HG03558 (cell line): ENCODE data around the gene GSG1L.

Experiments used
- ATAC-seq: cut with Tn5 transposase; IDR thresholded peaks from one replicate; pipeline ENCODE4 v1.9.1; 2021; ENCODE audit warnings: moderate number of reproducible peaks; ENCODE audit not compliant: unreplicated experiment; ENCODE audit errors: extremely low read depth

Gene GSG1L

GRCh38 chr16:28067604-28068379, 4.3 kb upstream of the GSG1L start:
- ATAC-seq: no peak

GRCh38 chr16:28064706-28065249, 1.3 kb upstream of the GSG1L start:
- ATAC-seq: no peak

- ATAC-seq: no peak
Measured at GRCh38 chr16:28064150-28064549, 636 bp upstream of the GSG1L start.

DNA sequence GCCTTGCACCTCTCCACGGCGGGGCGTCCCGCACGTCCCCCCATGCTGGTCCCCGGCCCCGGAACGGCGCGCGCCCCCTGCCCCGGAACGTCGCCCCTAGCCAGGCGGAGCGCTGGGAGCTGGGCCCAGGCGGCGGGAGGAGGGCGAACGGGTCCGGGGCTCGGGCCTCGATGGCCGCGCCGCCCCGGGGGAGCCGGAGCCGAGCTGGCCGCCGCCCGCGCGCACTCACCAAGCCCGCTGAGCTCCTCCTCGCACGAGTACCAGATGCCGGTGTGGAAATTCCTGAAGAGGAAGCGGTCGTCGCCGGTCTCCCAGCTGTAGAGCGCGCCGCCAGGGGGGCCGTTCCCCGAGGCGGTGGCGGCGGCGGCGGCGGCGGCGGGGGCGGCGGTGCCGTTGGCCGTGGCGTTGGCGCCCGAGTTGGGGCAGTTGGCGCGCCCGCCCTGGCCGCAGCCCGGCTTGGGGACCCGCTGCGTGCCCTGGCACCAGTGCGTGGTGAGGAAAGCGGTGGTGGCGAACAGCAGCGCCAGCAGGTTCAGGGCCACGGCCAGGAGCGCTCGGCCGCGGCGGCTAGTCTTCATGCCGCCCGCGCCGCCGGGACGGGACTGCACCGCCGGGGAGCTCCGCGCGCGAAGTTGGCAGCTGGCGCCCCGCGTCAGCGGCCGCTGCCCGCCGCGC, 530 bp downstream of the GSG1L start:
- ATAC-seq: no peak

DNA sequence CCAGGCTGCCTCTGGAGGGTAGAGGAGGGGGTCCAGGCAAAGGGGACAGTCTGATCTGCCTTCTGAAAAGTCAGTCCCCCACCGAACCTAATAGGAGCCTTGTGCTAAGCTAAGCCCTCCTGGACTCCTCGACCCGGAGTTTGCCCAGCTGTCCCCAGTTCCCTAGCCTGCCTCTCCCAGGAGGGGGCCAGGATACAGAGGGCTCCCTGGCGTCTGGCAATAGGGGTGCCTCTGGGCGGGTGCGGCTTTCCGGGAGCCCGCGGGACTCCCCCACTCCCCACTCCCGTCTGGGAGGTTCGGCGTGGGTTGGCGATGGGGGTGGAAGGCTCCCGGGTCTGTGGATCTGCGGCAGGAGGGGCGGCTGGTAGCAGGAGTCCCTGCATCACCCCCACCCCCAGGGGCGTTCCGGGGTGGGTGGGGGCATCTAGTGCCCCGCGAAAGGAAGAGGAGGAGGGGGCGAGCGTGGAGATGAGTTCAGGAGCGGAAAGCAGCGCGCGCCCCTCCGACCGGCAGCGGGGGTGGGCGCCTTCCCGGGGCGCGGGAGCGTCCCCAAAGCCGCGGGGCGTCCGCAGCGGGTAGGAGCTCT, 1.2 kb downstream of the GSG1L start:
- no peak for ATAC-seq

GRCh38 chr16:28061352-28062101, 2.0 kb downstream of the GSG1L start:
- ATAC-seq: no peak

DNA sequence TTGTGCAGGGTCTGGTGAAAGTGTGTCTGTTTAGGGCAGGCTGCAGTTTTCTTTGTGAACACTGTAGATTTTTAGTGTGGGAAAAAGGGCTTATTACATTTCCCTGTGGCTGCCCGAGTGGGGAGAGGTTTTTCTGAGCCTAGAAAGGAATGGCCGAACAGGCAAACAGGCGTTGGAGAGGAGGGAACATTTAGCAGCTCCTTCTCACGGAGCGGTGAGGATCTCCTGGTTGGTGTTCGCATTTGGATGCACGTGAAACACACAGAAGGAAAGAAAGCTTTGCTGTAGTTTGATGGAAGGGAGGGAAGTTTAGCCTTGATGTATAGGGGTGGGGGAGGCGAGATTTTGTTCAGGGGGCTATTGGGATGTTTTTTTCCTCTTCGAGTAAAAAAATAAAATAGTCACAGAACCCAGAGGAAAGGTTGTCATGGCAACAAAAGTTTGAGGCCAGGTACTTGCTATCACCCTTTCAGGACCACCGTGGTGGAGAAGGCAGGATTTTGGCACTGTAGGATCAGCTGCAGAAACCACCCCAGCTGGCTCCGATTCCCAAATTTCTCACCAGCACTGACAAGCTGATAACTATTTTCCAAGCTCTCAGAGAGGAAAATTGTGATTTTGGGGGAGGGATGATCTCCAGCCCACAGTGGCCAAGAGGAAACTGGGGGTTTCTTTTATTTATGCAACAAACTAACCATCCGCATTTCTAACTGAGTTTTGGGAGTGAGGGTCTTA, 3.5 kb downstream of the GSG1L start:
- no peak for ATAC-seq

GRCh38 chr16:28058839-28059589, 4.5 kb downstream of the GSG1L start:
- no peak for ATAC-seq

DNA sequence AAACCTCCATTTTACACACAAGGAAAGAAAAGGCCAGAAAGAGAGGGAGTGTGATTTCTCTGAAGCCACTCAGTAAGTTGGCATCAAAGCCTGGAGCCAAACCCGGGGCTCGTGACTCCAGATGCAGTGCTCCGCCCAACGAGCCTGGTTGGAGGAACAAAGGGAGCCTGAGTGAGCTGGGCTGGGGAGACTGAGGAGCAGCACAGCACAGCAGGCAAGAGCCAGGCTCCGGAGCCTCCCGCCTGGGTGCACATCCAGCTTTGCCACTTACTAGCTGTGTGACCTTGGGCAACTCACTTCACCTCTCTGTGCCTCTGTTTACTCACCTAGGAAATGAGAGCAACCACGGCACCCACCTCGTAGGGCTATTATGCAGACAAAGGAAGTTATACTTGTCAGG, 5.6 kb downstream of the GSG1L start:
- no peak for ATAC-seq

DNA sequence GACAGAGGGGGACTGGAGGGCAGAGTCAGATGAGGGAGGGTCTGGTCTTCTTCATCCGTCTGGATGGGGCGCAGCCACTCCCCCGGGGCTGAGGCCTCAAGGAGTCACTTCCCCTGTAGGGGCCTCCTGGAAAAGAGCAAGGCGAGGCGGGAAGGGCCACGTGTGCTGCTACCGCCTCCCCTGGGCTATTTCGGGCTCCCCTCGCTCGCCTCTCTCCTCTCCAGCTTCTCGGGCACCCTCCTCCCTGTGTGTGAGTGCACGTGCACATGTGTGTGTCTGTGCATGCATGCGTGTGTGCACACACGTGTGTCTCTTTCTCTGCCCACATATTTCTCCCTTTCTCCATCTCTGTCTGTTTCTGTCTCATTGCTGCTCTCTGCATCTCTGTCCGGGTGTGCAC, 10.1 kb downstream of the GSG1L start:
- no peak for ATAC-seq

DNA sequence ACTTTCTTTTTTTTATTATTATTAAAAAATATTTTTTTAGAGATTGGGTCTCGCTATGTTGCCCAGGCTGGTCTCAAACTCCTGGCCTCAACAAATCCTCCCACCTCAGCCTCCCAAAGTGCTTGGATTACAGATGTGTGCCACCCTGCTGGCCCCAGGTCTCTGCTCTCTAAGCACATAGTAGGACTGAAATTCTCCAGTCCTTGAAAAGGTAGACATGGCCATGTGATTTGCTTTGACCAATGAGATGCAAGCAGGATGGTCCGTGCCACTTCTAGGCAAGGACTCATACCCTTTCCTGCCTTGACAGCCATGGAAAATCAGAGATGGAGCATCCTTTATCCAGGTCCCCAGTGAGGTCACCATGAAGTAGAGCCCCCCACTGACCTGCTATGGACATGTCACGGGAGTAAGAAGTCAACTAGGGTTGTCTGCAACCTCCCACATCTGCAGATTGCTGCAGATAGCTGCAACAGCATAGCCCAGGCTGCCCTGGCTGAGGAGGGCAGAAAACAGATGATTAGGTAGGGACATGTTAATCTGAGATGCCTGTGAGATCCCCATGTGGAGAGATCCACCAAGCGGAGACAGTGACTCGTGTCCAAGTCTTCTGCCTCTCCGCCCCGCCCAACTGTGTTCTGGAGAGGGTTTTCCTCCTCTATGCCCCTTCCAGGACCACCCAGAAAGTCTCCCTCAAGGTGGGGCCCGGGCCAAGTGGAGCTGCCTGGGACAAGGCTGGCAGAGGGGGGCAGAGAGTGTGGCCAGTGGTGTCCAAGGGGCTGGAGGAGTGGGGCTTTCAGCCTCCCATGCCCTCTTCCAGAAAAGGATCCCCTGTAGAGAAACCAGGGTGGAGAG, 11.0 kb downstream of the GSG1L start:
- no peak for ATAC-seq

GRCh38 chr16:28051486-28051885, 12.0 kb downstream of the GSG1L start:
- no peak for ATAC-seq

- ATAC-seq: no peak
Measured at GRCh38 chr16:28042811-28043210, 20.7 kb downstream of the GSG1L start.

- ATAC-seq: no peak
Measured at GRCh38 chr16:28041615-28042014, 21.9 kb downstream of the GSG1L start.

- ATAC-seq: no peak
Measured at GRCh38 chr16:28040039-28040438, 23.5 kb downstream of the GSG1L start.

GRCh38 chr16:28039493-28039892, 24.0 kb downstream of the GSG1L start:
- no peak for ATAC-seq

GRCh38 chr16:28038409-28038808, 25.1 kb downstream of the GSG1L start:
- ATAC-seq: no peak

DNA sequence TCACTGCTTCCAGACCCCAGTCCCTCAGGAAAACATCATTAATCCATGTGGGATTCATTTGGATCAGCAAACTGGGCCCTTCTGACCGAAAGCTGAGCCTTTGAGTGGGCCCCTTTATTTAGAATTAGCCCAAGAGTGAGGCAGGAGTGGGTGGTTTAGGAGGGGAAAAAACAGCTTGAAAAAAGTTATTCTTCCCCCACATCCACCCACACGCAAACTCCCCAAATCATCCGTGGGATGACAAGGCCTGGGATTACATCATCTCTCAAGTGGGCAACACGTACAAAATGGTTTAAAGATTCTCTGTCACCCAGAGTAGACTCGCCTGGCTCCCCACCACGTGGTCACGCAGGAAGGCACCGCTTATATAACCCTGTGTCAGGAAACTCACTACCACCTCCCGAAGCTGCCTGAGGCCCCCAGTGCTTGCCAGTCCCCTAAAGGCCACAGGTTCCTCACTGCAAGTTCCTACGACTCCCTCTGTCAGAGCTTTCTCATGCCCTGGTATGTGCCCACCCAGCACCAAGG, 27.6 kb downstream of the GSG1L start:
- no peak for ATAC-seq
